ENCODE results near the gene HNRNPU. TPM values are rescaled to one million over a fixed set of nuclear protein-coding genes. Genes with fewer than 3 reads are reported as not detected.

HNRNPU gene
- total RNA-seq, 1 experiment from 2014 or later, result 536 TPM

DNA sequence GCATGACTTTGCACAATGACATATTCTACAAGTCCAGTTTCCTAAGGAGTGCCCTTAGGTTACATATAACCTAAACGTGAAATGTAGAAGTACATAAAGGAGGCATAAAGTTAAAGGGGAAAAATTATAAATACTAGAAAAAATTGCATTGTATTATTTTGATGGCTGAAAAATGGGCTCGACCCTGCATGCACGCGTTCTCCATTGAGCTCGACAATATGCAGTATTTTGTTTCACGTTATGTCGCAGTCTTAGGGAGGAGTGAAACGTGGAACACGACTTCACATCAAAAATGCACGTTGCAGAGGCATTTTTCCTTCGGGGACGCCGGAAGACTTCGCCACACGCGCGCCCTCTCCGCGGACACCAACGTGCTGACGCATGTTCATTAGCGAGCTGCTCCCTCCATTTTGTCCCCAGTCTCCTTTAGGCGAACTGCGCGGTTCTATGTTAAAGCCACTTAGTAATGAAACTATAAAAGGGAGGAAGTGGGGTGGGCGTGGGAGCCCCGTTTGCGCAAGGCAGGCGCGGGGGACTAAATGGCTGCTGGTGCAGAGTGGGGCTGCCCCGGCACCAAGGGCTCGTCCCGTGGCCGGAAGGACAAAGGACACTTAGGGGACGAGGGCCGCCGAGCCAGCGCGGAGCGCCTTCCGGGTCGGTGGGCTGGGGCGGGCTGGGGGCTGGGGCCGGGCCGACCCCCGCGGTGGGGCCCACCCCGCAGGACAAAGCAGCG lies 29.6 kb downstream of the HNRNPU start:
- ChIA-PET POLR2A (interaction anchor here (0.9 to 3.0 kb wide), 7 partner anchors 20 to 231 kb away, joined by 3 to 37 read pairs (median 10); partner anchors contain the start of genes DESI2 and HNRNPU), CTCF (interaction anchor here (0.6 to 1.6 kb wide), 4 partner anchors 17 to 224 kb away, joined by 3 to 6 read pairs (median 3); no protein-coding TSS in a partner anchor)
- peak; percentile 66 for ATAC-seq
- H3K36me3 Mint-ChIP-seq, result peaks cover 14% of the 10 kb centered on the region
- H3K9me3 Mint-ChIP-seq, result no peaks in the 10 kb centered on the region
- H3K27me3 Mint-ChIP-seq (ENCODE audit: low read depth), result no peaks in the 10 kb centered on the region
- H3K4me3 Mint-ChIP-seq, result peak overlapping the region; percentile 97
- H3K4me1 Mint-ChIP-seq, result peaks cover 38% of the 10 kb centered on the region
- peak; percentile 87 for DNase-seq (ENCODE audit: low spot score)
- H3K27ac Mint-ChIP-seq, result peak overlapping the region; percentile 100
- TF ChIP-seq SP1 (CRISPR knock-in tag; conservative IDR thresholded peaks at IDR 0.05) (no peak), FOXP1 (CRISPR knock-in tag; IDR thresholded peaks at IDR 0.05; ENCODE audit: borderline replicate concordance) (peak; percentile 52; the same call in 1 of the 2 replicates), ESRRA (CRISPR knock-in tag; IDR thresholded peaks at IDR 0.05; ENCODE audit: borderline replicate concordance) (no peak), HMGA2 (CRISPR knock-in tag; IDR thresholded peaks at IDR 0.05) (0 out of 2 replicates have a peak, but pooled peaks have one; percentile 22), MYBL2 (CRISPR knock-in tag; IDR thresholded peaks at IDR 0.05) (no peak), RORB (CRISPR knock-in tag; IDR thresholded peaks at IDR 0.05) (no peak), GTF2I (CRISPR knock-in tag; conservative IDR thresholded peaks at IDR 0.05) (no peak), CREM (CRISPR knock-in tag; IDR thresholded peaks at IDR 0.05) (0 out of 2 replicates have a peak, but pooled peaks have one; percentile 5), JUN (CRISPR knock-in tag; IDR thresholded peaks at IDR 0.05) (0 out of 2 replicates have a peak, but pooled peaks have one; percentile 15), NFYB (CRISPR knock-in tag; conservative IDR thresholded peaks at IDR 0.05; ENCODE audit: low read depth) (no peak), ZNF263 (CRISPR knock-in tag; IDR thresholded peaks at IDR 0.05; ENCODE audit: low read depth) (no peak), EMX1 (CRISPR knock-in tag; IDR thresholded peaks at IDR 0.05) (peak; percentile 73), ZNF232 (CRISPR knock-in tag; IDR thresholded peaks at IDR 0.05) (no peak), NR3C1 (CRISPR knock-in tag; conservative IDR thresholded peaks at IDR 0.05; ENCODE audit: low read depth) (no peak), ZNF219 (CRISPR knock-in tag; IDR thresholded peaks at IDR 0.05; ENCODE audit: borderline replicate concordance) (0 out of 2 replicates have a peak, but pooled peaks have one; percentile 29)
- TF ChIP-seq, protein P1, sequence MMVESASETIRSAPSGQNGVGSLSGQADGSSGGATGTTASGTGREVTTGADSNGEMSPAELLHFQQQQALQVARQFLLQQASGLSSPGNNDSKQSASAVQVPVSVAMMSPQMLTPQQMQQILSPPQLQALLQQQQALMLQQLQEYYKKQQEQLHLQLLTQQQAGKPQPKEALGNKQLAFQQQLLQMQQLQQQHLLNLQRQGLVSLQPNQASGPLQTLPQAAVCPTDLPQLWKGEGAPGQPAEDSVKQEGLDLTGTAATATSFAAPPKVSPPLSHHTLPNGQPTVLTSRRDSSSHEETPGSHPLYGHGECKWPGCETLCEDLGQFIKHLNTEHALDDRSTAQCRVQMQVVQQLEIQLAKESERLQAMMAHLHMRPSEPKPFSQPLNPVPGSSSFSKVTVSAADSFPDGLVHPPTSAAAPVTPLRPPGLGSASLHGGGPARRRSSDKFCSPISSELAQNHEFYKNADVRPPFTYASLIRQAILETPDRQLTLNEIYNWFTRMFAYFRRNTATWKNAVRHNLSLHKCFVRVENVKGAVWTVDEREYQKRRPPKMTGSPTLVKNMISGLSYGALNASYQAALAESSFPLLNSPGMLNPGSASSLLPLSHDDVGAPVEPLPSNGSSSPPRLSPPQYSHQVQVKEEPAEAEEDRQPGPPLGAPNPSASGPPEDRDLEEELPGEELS (CRISPR knock-in tag; IDR thresholded peaks at IDR 0.05), result 0 out of 2 replicates have a peak, but pooled peaks have one; percentile 21
- TF ChIP-seq, protein P2, sequence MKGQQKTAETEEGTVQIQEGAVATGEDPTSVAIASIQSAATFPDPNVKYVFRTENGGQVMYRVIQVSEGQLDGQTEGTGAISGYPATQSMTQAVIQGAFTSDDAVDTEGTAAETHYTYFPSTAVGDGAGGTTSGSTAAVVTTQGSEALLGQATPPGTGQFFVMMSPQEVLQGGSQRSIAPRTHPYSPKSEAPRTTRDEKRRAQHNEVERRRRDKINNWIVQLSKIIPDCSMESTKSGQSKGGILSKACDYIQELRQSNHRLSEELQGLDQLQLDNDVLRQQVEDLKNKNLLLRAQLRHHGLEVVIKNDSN (CRISPR knock-in tag; IDR thresholded peaks at IDR 0.05), result no peak
- TF ChIP-seq, protein P3, sequence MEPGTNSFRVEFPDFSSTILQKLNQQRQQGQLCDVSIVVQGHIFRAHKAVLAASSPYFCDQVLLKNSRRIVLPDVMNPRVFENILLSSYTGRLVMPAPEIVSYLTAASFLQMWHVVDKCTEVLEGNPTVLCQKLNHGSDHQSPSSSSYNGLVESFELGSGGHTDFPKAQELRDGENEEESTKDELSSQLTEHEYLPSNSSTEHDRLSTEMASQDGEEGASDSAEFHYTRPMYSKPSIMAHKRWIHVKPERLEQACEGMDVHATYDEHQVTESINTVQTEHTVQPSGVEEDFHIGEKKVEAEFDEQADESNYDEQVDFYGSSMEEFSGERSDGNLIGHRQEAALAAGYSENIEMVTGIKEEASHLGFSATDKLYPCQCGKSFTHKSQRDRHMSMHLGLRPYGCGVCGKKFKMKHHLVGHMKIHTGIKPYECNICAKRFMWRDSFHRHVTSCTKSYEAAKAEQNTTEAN (CRISPR knock-in tag; IDR thresholded peaks at IDR 0.05), result no peak
- TF ChIP-seq, protein P4, sequence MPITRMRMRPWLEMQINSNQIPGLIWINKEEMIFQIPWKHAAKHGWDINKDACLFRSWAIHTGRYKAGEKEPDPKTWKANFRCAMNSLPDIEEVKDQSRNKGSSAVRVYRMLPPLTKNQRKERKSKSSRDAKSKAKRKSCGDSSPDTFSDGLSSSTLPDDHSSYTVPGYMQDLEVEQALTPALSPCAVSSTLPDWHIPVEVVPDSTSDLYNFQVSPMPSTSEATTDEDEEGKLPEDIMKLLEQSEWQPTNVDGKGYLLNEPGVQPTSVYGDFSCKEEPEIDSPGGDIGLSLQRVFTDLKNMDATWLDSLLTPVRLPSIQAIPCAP (CRISPR knock-in tag; IDR thresholded peaks at IDR 0.05), result no peak
- TF ChIP-seq, protein P5, sequence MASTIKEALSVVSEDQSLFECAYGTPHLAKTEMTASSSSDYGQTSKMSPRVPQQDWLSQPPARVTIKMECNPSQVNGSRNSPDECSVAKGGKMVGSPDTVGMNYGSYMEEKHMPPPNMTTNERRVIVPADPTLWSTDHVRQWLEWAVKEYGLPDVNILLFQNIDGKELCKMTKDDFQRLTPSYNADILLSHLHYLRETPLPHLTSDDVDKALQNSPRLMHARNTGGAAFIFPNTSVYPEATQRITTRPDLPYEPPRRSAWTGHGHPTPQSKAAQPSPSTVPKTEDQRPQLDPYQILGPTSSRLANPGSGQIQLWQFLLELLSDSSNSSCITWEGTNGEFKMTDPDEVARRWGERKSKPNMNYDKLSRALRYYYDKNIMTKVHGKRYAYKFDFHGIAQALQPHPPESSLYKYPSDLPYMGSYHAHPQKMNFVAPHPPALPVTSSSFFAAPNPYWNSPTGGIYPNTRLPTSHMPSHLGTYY (CRISPR knock-in tag; IDR thresholded peaks at IDR 0.05), result peak; percentile 68
- TF ChIP-seq, protein P6, sequence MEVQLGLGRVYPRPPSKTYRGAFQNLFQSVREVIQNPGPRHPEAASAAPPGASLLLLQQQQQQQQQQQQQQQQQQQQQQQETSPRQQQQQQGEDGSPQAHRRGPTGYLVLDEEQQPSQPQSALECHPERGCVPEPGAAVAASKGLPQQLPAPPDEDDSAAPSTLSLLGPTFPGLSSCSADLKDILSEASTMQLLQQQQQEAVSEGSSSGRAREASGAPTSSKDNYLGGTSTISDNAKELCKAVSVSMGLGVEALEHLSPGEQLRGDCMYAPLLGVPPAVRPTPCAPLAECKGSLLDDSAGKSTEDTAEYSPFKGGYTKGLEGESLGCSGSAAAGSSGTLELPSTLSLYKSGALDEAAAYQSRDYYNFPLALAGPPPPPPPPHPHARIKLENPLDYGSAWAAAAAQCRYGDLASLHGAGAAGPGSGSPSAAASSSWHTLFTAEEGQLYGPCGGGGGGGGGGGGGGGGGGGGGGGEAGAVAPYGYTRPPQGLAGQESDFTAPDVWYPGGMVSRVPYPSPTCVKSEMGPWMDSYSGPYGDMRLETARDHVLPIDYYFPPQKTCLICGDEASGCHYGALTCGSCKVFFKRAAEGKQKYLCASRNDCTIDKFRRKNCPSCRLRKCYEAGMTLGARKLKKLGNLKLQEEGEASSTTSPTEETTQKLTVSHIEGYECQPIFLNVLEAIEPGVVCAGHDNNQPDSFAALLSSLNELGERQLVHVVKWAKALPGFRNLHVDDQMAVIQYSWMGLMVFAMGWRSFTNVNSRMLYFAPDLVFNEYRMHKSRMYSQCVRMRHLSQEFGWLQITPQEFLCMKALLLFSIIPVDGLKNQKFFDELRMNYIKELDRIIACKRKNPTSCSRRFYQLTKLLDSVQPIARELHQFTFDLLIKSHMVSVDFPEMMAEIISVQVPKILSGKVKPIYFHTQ (CRISPR knock-in tag; IDR thresholded peaks at IDR 0.05), result peak; percentile 82
- TF ChIP-seq, protein P7, sequence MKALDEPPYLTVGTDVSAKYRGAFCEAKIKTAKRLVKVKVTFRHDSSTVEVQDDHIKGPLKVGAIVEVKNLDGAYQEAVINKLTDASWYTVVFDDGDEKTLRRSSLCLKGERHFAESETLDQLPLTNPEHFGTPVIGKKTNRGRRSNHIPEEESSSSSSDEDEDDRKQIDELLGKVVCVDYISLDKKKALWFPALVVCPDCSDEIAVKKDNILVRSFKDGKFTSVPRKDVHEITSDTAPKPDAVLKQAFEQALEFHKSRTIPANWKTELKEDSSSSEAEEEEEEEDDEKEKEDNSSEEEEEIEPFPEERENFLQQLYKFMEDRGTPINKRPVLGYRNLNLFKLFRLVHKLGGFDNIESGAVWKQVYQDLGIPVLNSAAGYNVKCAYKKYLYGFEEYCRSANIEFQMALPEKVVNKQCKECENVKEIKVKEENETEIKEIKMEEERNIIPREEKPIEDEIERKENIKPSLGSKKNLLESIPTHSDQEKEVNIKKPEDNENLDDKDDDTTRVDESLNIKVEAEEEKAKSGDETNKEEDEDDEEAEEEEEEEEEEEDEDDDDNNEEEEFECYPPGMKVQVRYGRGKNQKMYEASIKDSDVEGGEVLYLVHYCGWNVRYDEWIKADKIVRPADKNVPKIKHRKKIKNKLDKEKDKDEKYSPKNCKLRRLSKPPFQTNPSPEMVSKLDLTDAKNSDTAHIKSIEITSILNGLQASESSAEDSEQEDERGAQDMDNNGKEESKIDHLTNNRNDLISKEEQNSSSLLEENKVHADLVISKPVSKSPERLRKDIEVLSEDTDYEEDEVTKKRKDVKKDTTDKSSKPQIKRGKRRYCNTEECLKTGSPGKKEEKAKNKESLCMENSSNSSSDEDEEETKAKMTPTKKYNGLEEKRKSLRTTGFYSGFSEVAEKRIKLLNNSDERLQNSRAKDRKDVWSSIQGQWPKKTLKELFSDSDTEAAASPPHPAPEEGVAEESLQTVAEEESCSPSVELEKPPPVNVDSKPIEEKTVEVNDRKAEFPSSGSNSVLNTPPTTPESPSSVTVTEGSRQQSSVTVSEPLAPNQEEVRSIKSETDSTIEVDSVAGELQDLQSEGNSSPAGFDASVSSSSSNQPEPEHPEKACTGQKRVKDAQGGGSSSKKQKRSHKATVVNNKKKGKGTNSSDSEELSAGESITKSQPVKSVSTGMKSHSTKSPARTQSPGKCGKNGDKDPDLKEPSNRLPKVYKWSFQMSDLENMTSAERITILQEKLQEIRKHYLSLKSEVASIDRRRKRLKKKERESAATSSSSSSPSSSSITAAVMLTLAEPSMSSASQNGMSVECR (CRISPR knock-in tag; IDR thresholded peaks at IDR 0.05; ENCODE audit: borderline replicate concordance), result peak; percentile 37; the same call in 1 of the 2 replicates

Measured in WTC11 (cell line).